ENCODE measurements around the gene NEDD4L. TPM values are rescaled to one million over a fixed set of nuclear protein-coding genes. Genes with fewer than 3 reads are reported as not detected.

Gene NEDD4L
- total and polyA plus RNA-seq, 2 donors (not counting 1 experiment from before 2014, with no cell fraction given) = 10.3 to 25.7 TPM

GRCh38 chr18:58270396-58270795, 226.4 kb downstream of the NEDD4L start:
- ChIA-PET POLR2A (no interaction called here), CTCF (no interaction called here)
- WGBS (ENCODE audit: insufficient coverage) = no CpG with 5 or more reads among the region's 4 CpGs
- Histone ChIP-seq H3K79me2 (ENCODE audit: control insufficient read depth, insufficient read depth, low read length) (no peaks in the 10 kb centered on the region), H3K9ac (ENCODE audit: low read length) (no peak overlapping the region), H3K4me3 (ENCODE audit: control extremely low read depth in 1 of 5, extremely low read depth in 1 of 5, insufficient read depth in 1 of 5, low read depth in 2 of 5, low read length in 4 of 5) (no peak overlapping the region), H4K20me1 (ENCODE audit: control insufficient read depth, insufficient read depth, low read length, poor library complexity, severe bottlenecking) (no peaks in the 10 kb centered on the region), H3K27ac (ENCODE audit: low read length in 2 of 2) (no peak overlapping the region), H3K9me3 (ENCODE audit: control extremely low read depth in 1 of 3, control insufficient read depth in 2 of 3, insufficient read depth in 1 of 3, low read length in 2 of 3) (no peaks in the 10 kb centered on the region), H3K4me2 (replicated peaks; ENCODE audit: low read depth, low read length, poor library complexity, severe bottlenecking) (no peak overlapping the region), H3K36me3 (replicated peaks in 1 of 2; ENCODE audit: control extremely low read depth in 1 of 2, control insufficient read depth in 1 of 2, extremely low read depth in 1 of 2, insufficient read depth in 2 of 2, low read length in 1 of 2) (no peaks in the 10 kb centered on the region), H3K4me1 (ENCODE audit: control insufficient read depth in 2 of 2, insufficient read depth in 2 of 2, low read length in 2 of 2) (peaks cover 4 to 5% of the 10 kb centered on the region in 2 donors), H3K27me3 (replicated peaks in 1 of 4; ENCODE audit: control extremely low read depth in 1 of 4, control insufficient read depth in 3 of 4, insufficient read depth in 4 of 4, low read length in 3 of 4) (no peaks in the 10 kb centered on the region), H2AFZ (ENCODE audit: insufficient read depth, low read depth, low read length, poor library complexity, severe bottlenecking) (no peak overlapping the region)
- ATAC-seq (ENCODE audit: low read depth) = no peak
- TF ChIP-seq, protein P1, sequence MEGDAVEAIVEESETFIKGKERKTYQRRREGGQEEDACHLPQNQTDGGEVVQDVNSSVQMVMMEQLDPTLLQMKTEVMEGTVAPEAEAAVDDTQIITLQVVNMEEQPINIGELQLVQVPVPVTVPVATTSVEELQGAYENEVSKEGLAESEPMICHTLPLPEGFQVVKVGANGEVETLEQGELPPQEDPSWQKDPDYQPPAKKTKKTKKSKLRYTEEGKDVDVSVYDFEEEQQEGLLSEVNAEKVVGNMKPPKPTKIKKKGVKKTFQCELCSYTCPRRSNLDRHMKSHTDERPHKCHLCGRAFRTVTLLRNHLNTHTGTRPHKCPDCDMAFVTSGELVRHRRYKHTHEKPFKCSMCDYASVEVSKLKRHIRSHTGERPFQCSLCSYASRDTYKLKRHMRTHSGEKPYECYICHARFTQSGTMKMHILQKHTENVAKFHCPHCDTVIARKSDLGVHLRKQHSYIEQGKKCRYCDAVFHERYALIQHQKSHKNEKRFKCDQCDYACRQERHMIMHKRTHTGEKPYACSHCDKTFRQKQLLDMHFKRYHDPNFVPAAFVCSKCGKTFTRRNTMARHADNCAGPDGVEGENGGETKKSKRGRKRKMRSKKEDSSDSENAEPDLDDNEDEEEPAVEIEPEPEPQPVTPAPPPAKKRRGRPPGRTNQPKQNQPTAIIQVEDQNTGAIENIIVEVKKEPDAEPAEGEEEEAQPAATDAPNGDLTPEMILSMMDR (IDR thresholded peaks at IDR 0.05) = no peak
- TF ChIP-seq EZH2 (IDR thresholded peaks at IDR 0.05; ENCODE audit: borderline replicate concordance, insufficient read depth, low read depth, low read length, poor library complexity, severe bottlenecking) = no peak
- no peak for DNase-seq
- no peak overlapping the region for H3K27ac Mint-ChIP-seq
- H3K4me1 Mint-ChIP-seq = peaks cover 5% of the 10 kb centered on the region
- H3K27me3 Mint-ChIP-seq = no peaks in the 10 kb centered on the region
- no peaks in the 10 kb centered on the region for H3K9me3 Mint-ChIP-seq (ENCODE audit: insufficient read depth)
- intact Hi-C loops (cut with micrococcal nuclease) = no loop called here
- H3K4me3 Mint-ChIP-seq = no peak overlapping the region

- no peaks in the 10 kb centered on the region for H4K20me1 ChIP-seq (ENCODE audit: control insufficient read depth, insufficient read depth, low read length, poor library complexity, severe bottlenecking)
- WGBS (ENCODE audit: insufficient coverage) = no CpG with 5 or more reads among the region's 2 CpGs
- POLR2A ChIA-PET = no interaction called here
Measured at GRCh38 chr18:58271770-58272169, 227.7 kb downstream of the NEDD4L start.

More at GRCh38 chr18:58271770-58272169, 227.7 kb downstream of the NEDD4L start:
- no peak overlapping the region for H3K27ac Mint-ChIP-seq
- H3K36me3 ChIP-seq (replicated peaks in 1 of 2; ENCODE audit: control extremely low read depth in 1 of 2, control insufficient read depth in 1 of 2, extremely low read depth in 1 of 2, insufficient read depth in 2 of 2, low read length in 1 of 2) = no peaks in the 10 kb centered on the region
- TF ChIP-seq, protein P1 (IDR thresholded peaks at IDR 0.05) = no peak
- no peak for TF ChIP-seq EZH2 (IDR thresholded peaks at IDR 0.05; ENCODE audit: borderline replicate concordance, insufficient read depth, low read depth, low read length, poor library complexity, severe bottlenecking)
- no peak overlapping the region for H2AFZ ChIP-seq (ENCODE audit: insufficient read depth, low read depth, low read length, poor library complexity, severe bottlenecking)
- H3K4me2 ChIP-seq (replicated peaks; ENCODE audit: low read depth, low read length, poor library complexity, severe bottlenecking) = no peak overlapping the region
- H3K9me3 Mint-ChIP-seq (ENCODE audit: insufficient read depth) = no peaks in the 10 kb centered on the region
- ATAC-seq (ENCODE audit: low read depth) (no peak), DNase-seq (no peak)
- no peak overlapping the region for H3K9ac ChIP-seq (ENCODE audit: low read length)
- no peak overlapping the region for H3K4me3 Mint-ChIP-seq
- intact Hi-C loops (cut with micrococcal nuclease) = no loop called here
- peaks cover 5% of the 10 kb centered on the region for H3K4me1 Mint-ChIP-seq
- H3K9me3 ChIP-seq (ENCODE audit: control extremely low read depth in 1 of 3, control insufficient read depth in 2 of 3, insufficient read depth in 1 of 3, low read length in 2 of 3) = no peaks in the 10 kb centered on the region
- CTCF ChIA-PET = no interaction called here
- H3K27me3 ChIP-seq (replicated peaks in 1 of 4; ENCODE audit: control extremely low read depth in 1 of 4, control insufficient read depth in 3 of 4, insufficient read depth in 4 of 4, low read length in 3 of 4) = no peaks in the 10 kb centered on the region
- no peaks in the 10 kb centered on the region for H3K79me2 ChIP-seq (ENCODE audit: control insufficient read depth, insufficient read depth, low read length)
- H3K4me1 ChIP-seq (ENCODE audit: control insufficient read depth in 2 of 2, insufficient read depth in 2 of 2, low read length in 2 of 2) = peaks cover 4 to 5% of the 10 kb centered on the region in 2 donors
- no peak overlapping the region for H3K4me3 ChIP-seq (ENCODE audit: control extremely low read depth in 1 of 5, extremely low read depth in 1 of 5, insufficient read depth in 1 of 5, low read depth in 2 of 5, low read length in 4 of 5)
- H3K27me3 Mint-ChIP-seq = no peaks in the 10 kb centered on the region
- H3K27ac ChIP-seq (ENCODE audit: low read length in 2 of 2) = no peak overlapping the region

Data from B cell (primary cell).